GM08714 (cell line): Measurements from ENCODE around the gene MAML3.

Source experiments
- H3K4me3 ChIP-seq: fragments of 200-500 bp; sonication (Bioruptor generic); 2 replicates; pipeline ENCODE4 v1.5.1; 2014; ENCODE audit warnings: mild to moderate bottlenecking, low read length, inconsistent platforms
- ZNF274 ChIP-seq: IDR thresholded peaks from 2 replicates; pipeline ENCODE4 v1.6.1; 2012; ENCODE audit warnings: mild to moderate bottlenecking, low read depth, low read length

MAML3 gene

GRCh38 chr4:139880841-139881240, 273.1 kb downstream of the MAML3 start:
- TF ChIP-seq ZNF274 = no peak
- no peak overlapping the region for H3K4me3 ChIP-seq

GRCh38 chr4:139878050-139878449, 275.9 kb downstream of the MAML3 start:
- H3K4me3 ChIP-seq = no peak overlapping the region
- no peak for TF ChIP-seq ZNF274

DNA sequence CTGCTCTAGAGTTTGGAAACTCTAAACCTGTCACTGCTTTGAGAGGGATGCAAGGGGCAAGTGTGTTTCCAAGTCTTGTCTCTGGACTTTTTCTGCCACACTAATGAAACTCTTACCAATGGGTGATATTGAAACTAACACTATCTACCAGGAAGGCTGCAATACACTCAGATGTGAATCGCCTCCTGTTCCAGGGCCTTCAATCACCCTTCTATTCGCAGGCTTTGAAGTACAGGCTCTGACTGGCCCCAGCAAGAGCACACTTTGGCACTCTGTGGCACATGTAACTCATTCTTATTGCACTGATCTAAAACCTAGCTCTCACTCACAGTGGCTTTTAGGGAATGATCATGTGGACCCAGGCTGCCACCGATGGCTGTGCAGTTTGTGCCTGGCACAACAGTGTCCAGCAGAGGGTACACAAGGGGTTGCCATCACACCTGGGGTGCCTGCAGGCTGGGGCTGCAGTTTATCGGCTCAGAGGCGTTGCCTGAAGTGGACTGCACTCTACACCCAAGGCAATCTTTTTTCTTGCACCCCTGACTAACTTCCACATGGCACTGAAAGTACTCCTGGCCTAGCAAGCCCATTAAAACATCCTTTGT, 277.5 kb downstream of the MAML3 start:
- TF ChIP-seq ZNF274 = no peak
- no peak overlapping the region for H3K4me3 ChIP-seq

DNA sequence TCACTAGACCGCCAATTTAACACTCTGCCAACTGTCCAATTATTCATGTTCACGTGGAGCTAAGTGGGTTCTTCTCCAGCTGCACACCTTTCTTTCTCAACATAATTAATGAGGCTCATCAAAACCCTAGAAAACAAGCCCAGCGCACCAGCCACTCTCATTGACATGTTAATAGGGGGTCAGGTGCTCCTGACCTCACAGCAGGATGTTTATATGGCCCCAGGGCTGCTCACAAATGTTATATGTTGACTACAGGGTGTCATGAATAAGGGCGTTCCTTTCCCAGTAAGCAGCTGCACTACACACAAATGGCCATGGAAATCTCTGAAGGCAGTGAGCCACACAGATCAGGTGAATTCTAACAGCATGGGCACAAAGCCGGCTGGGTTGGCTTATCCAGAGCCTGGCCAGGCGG, 278.6 kb downstream of the MAML3 start:
- no peak for TF ChIP-seq ZNF274

DNA sequence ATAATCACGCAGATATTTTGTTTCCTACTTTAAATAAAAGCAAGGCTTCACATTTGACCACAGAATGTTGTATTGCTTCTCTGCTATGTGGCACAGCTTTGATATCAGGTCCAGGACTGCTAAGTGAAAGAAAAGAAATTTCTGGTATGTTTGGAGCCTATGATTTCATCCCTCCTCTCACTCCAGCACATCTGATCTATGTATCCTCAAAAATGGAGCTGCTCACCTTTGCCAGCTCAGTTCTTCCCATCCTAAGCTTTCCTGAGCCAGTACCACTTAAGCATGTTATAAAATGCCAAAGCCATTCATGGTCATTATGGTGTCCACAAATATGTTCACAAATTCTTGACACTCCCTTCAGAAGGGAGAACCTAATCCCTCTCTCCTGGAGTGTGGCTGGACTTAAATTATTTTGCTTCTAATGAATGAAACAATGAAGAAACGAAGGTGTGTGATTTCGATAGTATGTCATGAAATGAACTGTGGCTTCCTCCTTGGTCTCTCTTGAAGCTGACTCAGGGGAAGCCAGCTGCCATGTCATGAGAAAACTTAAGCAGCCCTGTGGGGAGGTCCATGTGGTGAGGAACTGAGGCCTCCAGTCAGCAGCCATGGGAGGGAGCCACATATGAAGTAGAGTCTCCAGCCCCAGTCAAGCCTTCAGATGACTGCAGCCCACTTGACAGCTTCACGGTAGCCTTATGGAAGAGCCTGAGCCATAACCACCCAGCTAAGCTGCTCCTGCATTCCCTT, 280.7 kb downstream of the MAML3 start:
- no peak overlapping the region for H3K4me3 ChIP-seq

More for the DNA sequence above, 278.6 kb downstream of the MAML3 start:
- H3K4me3 ChIP-seq = no peak overlapping the region

GRCh38 chr4:139872274-139872673, 281.7 kb downstream of the MAML3 start:
- no peak overlapping the region for H3K4me3 ChIP-seq
- no peak for TF ChIP-seq ZNF274

More for the DNA sequence above, 280.7 kb downstream of the MAML3 start:
- TF ChIP-seq ZNF274 = no peak

GRCh38 chr4:139869810-139870209, 284.2 kb downstream of the MAML3 start:
- TF ChIP-seq ZNF274 = no peak
- H3K4me3 ChIP-seq = no peak overlapping the region

- TF ChIP-seq ZNF274 = no peak
- no peak overlapping the region for H3K4me3 ChIP-seq
These were observed 287.6 kb downstream of the MAML3 start for GRCh38 chr4:139866276-139866962.

GRCh38 chr4:139865537-139865936, 288.4 kb downstream of the MAML3 start:
- no peak for TF ChIP-seq ZNF274
- no peak overlapping the region for H3K4me3 ChIP-seq

GRCh38 chr4:139863531-139863930, 290.5 kb downstream of the MAML3 start:
- H3K4me3 ChIP-seq = no peak overlapping the region
- TF ChIP-seq ZNF274 = no peak

- TF ChIP-seq ZNF274 = no peak
- no peak overlapping the region for H3K4me3 ChIP-seq
These were observed 292.5 kb downstream of the MAML3 start for GRCh38 chr4:139861471-139861870.

- TF ChIP-seq ZNF274 = no peak
- H3K4me3 ChIP-seq = no peak overlapping the region
These were observed 293.5 kb downstream of the MAML3 start for GRCh38 chr4:139860435-139861024.

DNA sequence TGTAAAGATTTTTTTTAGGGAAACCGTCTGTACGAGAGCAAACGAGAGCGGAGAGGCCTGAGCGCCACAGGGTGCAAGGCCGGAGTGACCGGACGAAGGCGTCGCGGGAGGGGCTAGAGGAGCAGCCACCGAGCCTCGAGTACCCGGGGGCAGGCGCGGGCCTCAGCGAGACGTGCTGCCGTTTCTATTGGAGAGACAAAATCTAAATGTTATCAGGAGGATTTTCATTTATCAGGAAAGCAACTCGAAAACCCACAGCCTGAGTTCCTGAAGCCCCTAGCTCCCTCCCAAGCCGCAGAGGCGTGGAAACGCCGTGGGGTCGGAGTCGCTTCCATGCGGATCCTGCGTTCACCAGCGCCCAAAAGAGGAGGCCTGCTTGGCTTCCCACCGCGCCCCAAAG, 294.1 kb downstream of the MAML3 start:
- no peak overlapping the region for H3K4me3 ChIP-seq

DNA sequence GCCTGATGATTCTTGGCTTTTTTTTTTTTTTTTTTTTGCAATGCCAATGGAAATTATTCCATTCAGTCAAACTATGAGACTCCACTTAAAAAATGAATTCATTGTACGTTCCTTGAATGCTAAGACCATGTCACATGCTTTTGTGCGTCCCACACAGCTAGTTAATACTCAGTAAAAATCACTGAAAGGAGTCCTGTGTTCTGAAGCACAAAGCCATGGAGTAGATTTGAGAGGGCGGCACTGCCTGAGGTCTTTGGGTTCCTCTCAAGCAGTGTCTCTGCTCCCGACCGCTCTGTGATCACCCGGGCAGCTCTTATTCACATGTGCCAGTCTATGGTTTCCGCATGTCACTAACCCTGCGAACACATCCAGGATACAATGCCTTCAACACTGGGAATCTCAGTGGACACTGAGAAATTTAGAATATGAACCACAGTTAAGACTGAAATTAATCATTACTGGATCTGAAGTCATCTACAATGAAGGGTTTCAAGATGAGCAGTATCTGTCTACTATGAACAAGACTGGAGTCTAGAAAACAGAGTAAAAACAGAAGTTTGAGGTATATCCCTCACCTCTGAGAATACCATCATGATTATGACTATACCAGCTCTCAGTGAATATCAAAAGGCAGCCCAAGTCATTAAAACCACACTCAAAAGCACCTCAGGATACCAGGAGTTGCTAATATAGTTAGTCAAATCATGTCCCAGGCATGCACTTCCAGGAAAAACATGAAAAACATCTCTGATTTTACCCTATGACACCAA, 295.4 kb downstream of the MAML3 start:
- no peak for TF ChIP-seq ZNF274
- H3K4me3 ChIP-seq = no peak overlapping the region

More for the DNA sequence above, 294.1 kb downstream of the MAML3 start:
- no peak for TF ChIP-seq ZNF274
